ENCODE results near the gene SLC47A1. TPM values are rescaled to one million over a fixed set of nuclear protein-coding genes. Genes with fewer than 3 reads are reported as not detected.
A peak's percentile ranks its signal among the peaks of the same experiment; 100 is the strongest.
"Not testable (repeated sequence)": the region's sequence is repeated elsewhere in the genome, so short reads cannot be mapped to it uniquely, and the experiment has no call there.

SLC47A1 gene
- total and polyA plus RNA-seq, 8 donors: 0.25 to 1.3 (median 0.81) TPM; not detected in 2

- intact Hi-C loops (cut with DNase I; ENCODE audit: low total_unique reads): no loop called here
- Histone ChIP-seq H3K27ac (no peak overlapping the region), H3K4me1 (no peaks in the 10 kb centered on the region), H3K9me3 (no peaks in the 10 kb centered on the region), H3K36me3 (no peaks in the 10 kb centered on the region), H3K27me3 (no peaks in the 10 kb centered on the region), H3K4me3 (no peak overlapping the region)
- TF ChIP-seq POLR2A (IDR thresholded peaks at IDR 0.05): no peak
- no peak for TF ChIP-seq EP300 (IDR thresholded peaks at IDR 0.05)
- no peak for TF ChIP-seq POLR2AphosphoS5 (IDR thresholded peaks at IDR 0.05)
- TF ChIP-seq CTCF (IDR thresholded peaks at IDR 0.05): no peak
- no peak for DNase-seq
These were observed 36.0 kb upstream of the SLC47A1 start for GRCh38 chr17:19497624-19498023.

- no peaks in the 10 kb centered on the region for H3K27me3 ChIP-seq
- H3K4me3 ChIP-seq: no peak overlapping the region
- no peaks in the 10 kb centered on the region for H3K9me3 ChIP-seq
- no peak for DNase-seq
- intact Hi-C loops (cut with DNase I; ENCODE audit: low total_unique reads): no loop called here
- H3K4me1 ChIP-seq: peaks cover 0 to 1% (median 0%) of the 10 kb centered on the region in 4 donors
- H3K27ac ChIP-seq: no peak overlapping the region
- 68 to 84% (median 77%) methylated on average over 2 of the region's 2 CpGs for WGBS, 5 donors
- H3K36me3 ChIP-seq: no peaks in the 10 kb centered on the region
- TF ChIP-seq CTCF (IDR thresholded peaks at IDR 0.05) (no peak), POLR2A (IDR thresholded peaks at IDR 0.05) (no peak), EP300 (IDR thresholded peaks at IDR 0.05) (no peak)
These were observed 32.4 kb upstream of the SLC47A1 start for GRCh38 chr17:19501219-19501618.

- intact Hi-C loops (cut with DNase I; ENCODE audit: low total_unique reads): no loop called here
- DNase-seq: no peak
These were observed 31.1 kb upstream of the SLC47A1 start for GRCh38 chr17:19502517-19502916.

GRCh38 chr17:19505561-19505960 is 28.1 kb upstream of the SLC47A1 start:
- H3K4me3 ChIP-seq; H3K36me3 ChIP-seq; intact Hi-C loops (cut with DNase I; ENCODE audit: low total_unique reads); H3K27me3 ChIP-seq; H3K27ac ChIP-seq; DNase-seq; H3K9me3 ChIP-seq: not testable (repeated sequence)
- peaks cover 0 to 19% (median 13%) of the 10 kb centered on the region in 4 donors for H3K4me1 ChIP-seq
- 52 to 88% (median 70%) methylated on average over 2 to 3 of the region's 4 CpGs for WGBS, 5 donors

More at GRCh38 chr17:19502517-19502916, 31.1 kb upstream of the SLC47A1 start:
- 70 to 82% (median 74%) methylated on average over 9 of the region's 9 CpGs for WGBS, 5 donors
- H3K27ac ChIP-seq: no peak overlapping the region
- H3K9me3 ChIP-seq: no peaks in the 10 kb centered on the region
- H3K4me1 ChIP-seq: peaks cover 0 to 13% (median 6%) of the 10 kb centered on the region in 4 donors
- H3K27me3 ChIP-seq: no peaks in the 10 kb centered on the region
- no peak for TF ChIP-seq POLR2AphosphoS5 (IDR thresholded peaks at IDR 0.05)
- no peak for TF ChIP-seq EP300 (IDR thresholded peaks at IDR 0.05)
- no peak for TF ChIP-seq POLR2A (IDR thresholded peaks at IDR 0.05)
- TF ChIP-seq CTCF (IDR thresholded peaks at IDR 0.05): no peak
- no peaks in the 10 kb centered on the region for H3K36me3 ChIP-seq
- H3K4me3 ChIP-seq: no peak overlapping the region

- Histone ChIP-seq H3K27me3 (no peaks in the 10 kb centered on the region), H3K9me3 (no peaks in the 10 kb centered on the region), H3K4me3 (peak overlapping the region; percentile 67 to 98 (median 71)), H3K4me1 (peaks cover 0 to 19% (median 13%) of the 10 kb centered on the region in 4 donors), H3K27ac (peak overlapping the region; percentile 53 to 96 (median 94)), H3K36me3 (no peaks in the 10 kb centered on the region)
- DNase-seq: peak; percentile 91 to 97
- WGBS, 5 donors: 0 to 1% (median 1%) methylated on average over 44 to 60 of the region's 60 CpGs
- no peak for TF ChIP-seq POLR2A (IDR thresholded peaks at IDR 0.05)
- TF ChIP-seq EP300 (IDR thresholded peaks at IDR 0.05): no peak
- peak in 1 of 7 experiments; percentile 21 for TF ChIP-seq CTCF (IDR thresholded peaks at IDR 0.05)
- TF ChIP-seq POLR2AphosphoS5 (IDR thresholded peaks at IDR 0.05): peak; percentile 69 to 82 (median 79)
- intact Hi-C loops (cut with DNase I; ENCODE audit: low total_unique reads): no loop called here
These were observed 25.7 kb upstream of the SLC47A1 start for GRCh38 chr17:19507775-19508576.

All from stomach (tissue), 9 donors.